Activated CD8-positive, alpha-beta memory T cell treated with anti-CD3 and anti-CD28 coated beads, Interleukin-2, amount 50 U/mL, for 48 hours (primary cell): ENCODE results near the gene PLXNA4.

Experiments
- DNase-seq: peaks from one replicate; pipeline ENCODE4 v3.0.0-alpha.2; 2020

The PLXNA4 gene

GRCh38 chr7:132560825-132561529, 15.3 kb downstream of the PLXNA4 start:
- no peak for DNase-seq

- DNase-seq = no peak
Measured at GRCh38 chr7:132560105-132560504, 16.2 kb downstream of the PLXNA4 start.

- no peak for DNase-seq
Measured at GRCh38 chr7:132558815-132559214, 17.5 kb downstream of the PLXNA4 start.

GRCh38 chr7:132557489-132558044, 18.7 kb downstream of the PLXNA4 start:
- no peak for DNase-seq

- DNase-seq = no peak
Measured at GRCh38 chr7:132554446-132554845, 21.8 kb downstream of the PLXNA4 start.

- DNase-seq = no peak
Measured at GRCh38 chr7:132553031-132553430, 23.2 kb downstream of the PLXNA4 start.

- no peak for DNase-seq
Measured at GRCh38 chr7:132551886-132552285, 24.4 kb downstream of the PLXNA4 start.

GRCh38 chr7:132551439-132551838, 24.8 kb downstream of the PLXNA4 start:
- no peak for DNase-seq

GRCh38 chr7:132548489-132549078, 27.7 kb downstream of the PLXNA4 start:
- no peak for DNase-seq

GRCh38 chr7:132547821-132548220, 28.4 kb downstream of the PLXNA4 start:
- DNase-seq = no peak

GRCh38 chr7:132546366-132547127, 29.7 kb downstream of the PLXNA4 start:
- DNase-seq = no peak

- DNase-seq = no peak
Measured at GRCh38 chr7:132545756-132546155, 30.5 kb downstream of the PLXNA4 start.

GRCh38 chr7:132544999-132545398, 31.3 kb downstream of the PLXNA4 start:
- DNase-seq = no peak

GRCh38 chr7:132544025-132544424, 32.2 kb downstream of the PLXNA4 start:
- DNase-seq = no peak

GRCh38 chr7:132542895-132543294, 33.4 kb downstream of the PLXNA4 start:
- DNase-seq = no peak

GRCh38 chr7:132541656-132542055, 34.6 kb downstream of the PLXNA4 start:
- no peak for DNase-seq

GRCh38 chr7:132537456-132538145, 38.7 kb downstream of the PLXNA4 start:
- DNase-seq = no peak

- DNase-seq = no peak
Measured at GRCh38 chr7:132536654-132537395, 39.4 kb downstream of the PLXNA4 start.

- no peak for DNase-seq
Measured at GRCh38 chr7:132533916-132534315, 42.4 kb downstream of the PLXNA4 start.

GRCh38 chr7:132532281-132532680, 44.0 kb downstream of the PLXNA4 start:
- no peak for DNase-seq

GRCh38 chr7:132531562-132531961, 44.7 kb downstream of the PLXNA4 start:
- no peak for DNase-seq

- DNase-seq = no peak
Measured at GRCh38 chr7:132528695-132529094, 47.6 kb downstream of the PLXNA4 start.
